SK-N-SH treated with all-trans-retinoic acid at 6 μM for 48 hours (cell line): ENCODE results near the gene HINT2.
A peak's percentile ranks its signal among the peaks of the same experiment; 100 is the strongest.

ENCODE experiments used
- ATAC-seq: fragments of 200-7000 bp; cut with Tn5 transposase; 3 replicates; pipeline ENCODE4 v1.9.1; 2020; ENCODE audit warnings: mild to moderate bottlenecking, moderate library complexity
- ARNTL ChIP-seq: fragments of 450-650 bp; formaldehyde crosslinking; IDR thresholded peaks from 2 replicates; pipeline ENCODE4 v1.5.0; 2020; ENCODE audit warnings: low read depth, mild to moderate bottlenecking, moderate library complexity, borderline replicate concordance
- CREB5 ChIP-seq: fragments of 250-450 bp; sonication (Bioruptor Pico); IDR thresholded peaks from 2 replicates; pipeline ENCODE4 v1.5.1; 2020; ENCODE audit warnings: low read depth, mild to moderate bottlenecking, moderate library complexity
- CSDC2 ChIP-seq: fragments of 250-450 bp; sonication (Bioruptor Pico); IDR thresholded peaks from 2 replicates; pipeline ENCODE4 v1.5.0; 2020; ENCODE audit warnings: mild to moderate bottlenecking, moderate library complexity
- ESRRG ChIP-seq: fragments of 250-450 bp; sonication (Bioruptor Pico); IDR thresholded peaks from 2 replicates; pipeline ENCODE4 v1.6.1; 2021; ENCODE audit warnings: mild to moderate bottlenecking
- GLIS3 ChIP-seq: fragments of 250-450 bp; sonication (Bioruptor Pico); IDR thresholded peaks from 2 replicates; pipeline ENCODE4 v1.5.0; 2020; ENCODE audit warnings: mild to moderate bottlenecking, moderate library complexity
- ISL1 ChIP-seq: fragments of 250-450 bp; sonication (Bioruptor Pico); IDR thresholded peaks from 2 replicates; pipeline ENCODE4 v2.1.2; 2022; ENCODE audit warnings: mild to moderate bottlenecking, moderate library complexity
- POU6F1 ChIP-seq: fragments of 250-450 bp; sonication (Bioruptor Pico); IDR thresholded peaks from 2 replicates; pipeline ENCODE4 v1.8.0; 2021; ENCODE audit warnings: low read depth, mild to moderate bottlenecking, moderate library complexity, borderline replicate concordance
- PPARA ChIP-seq: fragments of 250-450 bp; sonication (Bioruptor Pico); IDR thresholded peaks from 2 replicates; pipeline ENCODE4 v1.5.0; 2020; ENCODE audit warnings: mild to moderate bottlenecking, borderline replicate concordance
- RARB ChIP-seq: fragments of 250-450 bp; sonication (Bioruptor Pico); IDR thresholded peaks from 2 replicates; pipeline ENCODE4 v1.8.0; 2021; ENCODE audit warnings: mild to moderate bottlenecking, moderate library complexity
- SNAI2 ChIP-seq: fragments of 250-450 bp; sonication (Bioruptor Pico); IDR thresholded peaks from 2 replicates; pipeline ENCODE4 v1.5.0; 2020; ENCODE audit warnings: mild to moderate bottlenecking, moderate library complexity
- TCF4 ChIP-seq: fragments of 250-450 bp; sonication (Bioruptor Pico); IDR thresholded peaks from 2 replicates; pipeline ENCODE4 v1.8.0; 2021; ENCODE audit warnings: mild to moderate bottlenecking, moderate library complexity, borderline replicate concordance
- TOX ChIP-seq: fragments of 250-450 bp; sonication (Bioruptor Pico); IDR thresholded peaks from 2 replicates; pipeline ENCODE4 v1.8.0; 2021; ENCODE audit warnings: mild to moderate bottlenecking, moderate library complexity, borderline replicate concordance
- TSHZ2 ChIP-seq: fragments of 250-450 bp; sonication (Bioruptor Pico); IDR thresholded peaks from 2 replicates; pipeline ENCODE4 v1.5.0; 2020; ENCODE audit warnings: mild to moderate bottlenecking, moderate library complexity
- ZC3H10 ChIP-seq: fragments of 250-450 bp; sonication (Bioruptor Pico); IDR thresholded peaks from 2 replicates; pipeline ENCODE4 v1.5.1; 2021; ENCODE audit warnings: mild to moderate bottlenecking, moderate library complexity
- ZFP3 ChIP-seq: fragments of 250-450 bp; sonication (Bioruptor Pico); IDR thresholded peaks from 2 replicates; pipeline ENCODE4 v1.5.0; 2020; ENCODE audit warnings: mild to moderate bottlenecking, moderate library complexity
- ZFP30 ChIP-seq: fragments of 450-650 bp; formaldehyde crosslinking; IDR thresholded peaks from 2 replicates; pipeline ENCODE4 v1.5.0; 2022; ENCODE audit warnings: mild to moderate bottlenecking, moderate library complexity
- ZNF565 ChIP-seq: fragments of 450-650 bp; formaldehyde crosslinking; conservative IDR thresholded peaks from 2 replicates; pipeline ENCODE4 v1.5.0; 2020; ENCODE audit warnings: low read depth, mild to moderate bottlenecking, moderate library complexity
- ZNF70 ChIP-seq: fragments of 450-650 bp; formaldehyde crosslinking; IDR thresholded peaks from 2 replicates; pipeline ENCODE4 v1.5.0; 2020; ENCODE audit warnings: mild to moderate bottlenecking, moderate library complexity
- ZNF8 ChIP-seq: fragments of 450-650 bp; formaldehyde crosslinking; IDR thresholded peaks from 2 replicates; pipeline ENCODE4 v1.5.0; 2020; ENCODE audit warnings: mild to moderate bottlenecking, moderate library complexity

HINT2 gene

DNA sequence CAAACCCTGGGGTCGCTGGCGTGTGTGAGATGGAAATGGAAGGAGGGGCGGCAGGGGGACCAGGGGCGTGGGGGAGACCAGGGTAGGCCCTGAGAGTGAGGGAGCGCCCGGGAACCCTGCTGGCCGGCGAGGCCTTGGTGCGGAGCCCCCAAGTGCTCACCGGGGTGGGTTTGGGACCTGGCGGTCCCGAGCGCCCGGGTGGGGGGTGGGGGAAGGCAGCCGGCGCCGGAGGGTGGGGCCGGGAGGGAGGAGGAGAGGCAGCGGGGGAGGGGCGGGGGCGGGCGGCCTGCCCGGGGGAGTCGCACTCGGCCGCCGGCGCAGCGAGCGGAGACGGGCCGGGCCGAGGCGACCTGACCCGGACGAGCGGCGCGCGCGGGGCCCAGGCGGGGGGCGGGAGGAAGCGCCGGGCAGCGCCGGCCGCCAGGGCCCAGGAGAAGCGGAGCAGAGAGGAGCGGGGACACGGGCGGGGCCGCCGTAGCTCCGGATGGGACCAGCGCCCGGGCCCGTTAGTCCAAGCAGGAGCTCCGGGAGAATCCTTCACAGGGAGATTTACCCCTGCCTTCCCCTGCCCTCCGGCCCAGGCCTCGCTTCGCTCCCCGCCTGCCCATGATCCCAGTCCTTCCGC, 23.4 kb downstream of the HINT2 start, which contains the start of gene NPR2:
NPR2 (plus strand) TSS at position 295 of the 625 bp plus-strand sequence. CDS start 818 bp downstream, outside the sequence.
- ATAC-seq = no peak
- TF ChIP-seq PPARA (CRISPR knock-in tag) (no peak), CSDC2 (CRISPR knock-in tag) (no peak), ISL1 (no peak), ESRRG (CRISPR knock-in tag) (no peak)

- no peak for TF ChIP-seq POU6F1
- no peak for TF ChIP-seq TCF4 (CRISPR knock-in tag)
- TF ChIP-seq ZNF8 (CRISPR knock-in tag) = no peak
- no peak for TF ChIP-seq ZFP3 (CRISPR knock-in tag)
- no peak for TF ChIP-seq CSDC2 (CRISPR knock-in tag)
- no peak for TF ChIP-seq ARNTL (CRISPR knock-in tag)
- TF ChIP-seq ZNF565 = no peak
- TF ChIP-seq TOX (CRISPR knock-in tag) = no peak
- TF ChIP-seq CREB5 (CRISPR knock-in tag) = no peak
- no peak for TF ChIP-seq RARB (CRISPR knock-in tag)
- ATAC-seq = peak; percentile 97
These were observed 24.2 kb downstream of the HINT2 start for GRCh38 chr9:35790385-35791296.

GRCh38 chr9:35790025-35790384, 24.8 kb downstream of the HINT2 start:
- TF ChIP-seq ZNF8 (CRISPR knock-in tag) = no peak
- TF ChIP-seq TCF4 (CRISPR knock-in tag) = no peak
- TF ChIP-seq GLIS3 (CRISPR knock-in tag) = no peak
- no peak for TF ChIP-seq ARNTL (CRISPR knock-in tag)
- TF ChIP-seq ZFP3 (CRISPR knock-in tag) = no peak
- no peak for TF ChIP-seq ZC3H10 (CRISPR knock-in tag)
- no peak for TF ChIP-seq SNAI2 (CRISPR knock-in tag)
- TF ChIP-seq POU6F1 = no peak
- no peak for TF ChIP-seq ISL1
- TF ChIP-seq, all 23 proteins: peak for 0
- peak; percentile 26; the same call in 2 of the 3 replicates for ATAC-seq

GRCh38 chr9:35789541-35789940, 25.3 kb downstream of the HINT2 start:
- TF ChIP-seq ZFP30 (no peak), ESRRG (CRISPR knock-in tag) (no peak), SNAI2 (CRISPR knock-in tag) (no peak), ZNF70 (no peak), TSHZ2 (CRISPR knock-in tag) (no peak), ISL1 (no peak), GLIS3 (CRISPR knock-in tag) (no peak)
- no peak for ATAC-seq
